BJ (cell line): Measurements from ENCODE around the gene TUFT1. TPM values are rescaled to one million over a fixed set of nuclear protein-coding genes. Genes with fewer than 3 reads are reported as not detected.

Experiments
- CTCF ChIA-PET: fragments of 350-600 bp; formaldehyde crosslinking; extraction: SDS; loops from one replicate; lab custom pipeline; 2021; ENCODE audit warnings: antibody characterized with exemption, inconsistent platforms; lab: Yijun Ruan, JAX
- POLR2A ChIA-PET: fragments of 300-600 bp; sonication (Branson Sonifier 250); formaldehyde crosslinking; extraction: SDS; loops from one replicate; lab custom pipeline; 2021; ENCODE audit warnings: antibody characterized with exemption; lab: Charles Lee
- DNase-seq: peaks from one replicate; pipeline ENCODE4 v3.0.0-alpha.2; 2011; ENCODE audit warnings: low read depth
- H3K27me3 ChIP-seq: 2 replicates; pipeline ENCODE4 v1.6.0; 2011; ENCODE audit warnings: low read length; ENCODE audit not compliant: control insufficient read depth, insufficient read depth
- H3K36me3 ChIP-seq: 2 replicates; pipeline ENCODE4 v1.5.1; 2011; ENCODE audit warnings: low read length; ENCODE audit not compliant: control insufficient read depth, insufficient read depth
- H3K4me3 ChIP-seq: 2 replicates; pipeline ENCODE4 v1.5.1; 2011; ENCODE audit warnings: low read depth, mild to moderate bottlenecking, control low read depth, low read length
- polyA minus RNA-seq: library from RNA; depleted of rRNA, polyadenylated mRNA; stranded (reverse); fragments of >200 nt; gene quantifications from 2 replicates; pipeline ENCODE4 v1.2.3, GENCODE V29; 2011; rRNA and poly(A)+ RNA removed
- polyA plus RNA-seq: library from polyadenylated mRNA; depleted of rRNA; stranded (reverse); fragments of >200 nt; gene quantifications from 2 replicates; pipeline ENCODE4 v1.2.3, GENCODE V29; 2011; rRNA removed
- TF ChIP-seq, protein P1 (sequence below): IDR thresholded peaks from 2 replicates; pipeline ENCODE4 v1.5.1; 2011; ENCODE audit warnings: low read depth, mild to moderate bottlenecking, control low read depth, inconsistent platforms, low read length, moderate library complexity; ENCODE audit not compliant: insufficient read depth

TUFT1 gene
- polyA plus RNA-seq = 14.3 and 18.1 TPM in 2 replicates
- 11.9 and 14.9 TPM in 2 replicates for polyA minus RNA-seq

- H3K36me3 ChIP-seq = no peaks in the 10 kb centered on the region
- H3K27me3 ChIP-seq = no peaks in the 10 kb centered on the region
- TF ChIP-seq, protein P1, sequence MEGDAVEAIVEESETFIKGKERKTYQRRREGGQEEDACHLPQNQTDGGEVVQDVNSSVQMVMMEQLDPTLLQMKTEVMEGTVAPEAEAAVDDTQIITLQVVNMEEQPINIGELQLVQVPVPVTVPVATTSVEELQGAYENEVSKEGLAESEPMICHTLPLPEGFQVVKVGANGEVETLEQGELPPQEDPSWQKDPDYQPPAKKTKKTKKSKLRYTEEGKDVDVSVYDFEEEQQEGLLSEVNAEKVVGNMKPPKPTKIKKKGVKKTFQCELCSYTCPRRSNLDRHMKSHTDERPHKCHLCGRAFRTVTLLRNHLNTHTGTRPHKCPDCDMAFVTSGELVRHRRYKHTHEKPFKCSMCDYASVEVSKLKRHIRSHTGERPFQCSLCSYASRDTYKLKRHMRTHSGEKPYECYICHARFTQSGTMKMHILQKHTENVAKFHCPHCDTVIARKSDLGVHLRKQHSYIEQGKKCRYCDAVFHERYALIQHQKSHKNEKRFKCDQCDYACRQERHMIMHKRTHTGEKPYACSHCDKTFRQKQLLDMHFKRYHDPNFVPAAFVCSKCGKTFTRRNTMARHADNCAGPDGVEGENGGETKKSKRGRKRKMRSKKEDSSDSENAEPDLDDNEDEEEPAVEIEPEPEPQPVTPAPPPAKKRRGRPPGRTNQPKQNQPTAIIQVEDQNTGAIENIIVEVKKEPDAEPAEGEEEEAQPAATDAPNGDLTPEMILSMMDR = no peak
- H3K4me3 ChIP-seq = peak within 1 kb of the TSS; percentile 84
- ChIA-PET POLR2A (interaction anchor here (0.6 kb wide), 1 partner anchor 81 kb away, joined by 4 read pairs; the partner anchor contains the start of gene POGZ), CTCF (interaction anchor here (0.6 to 1.5 kb wide), 6 partner anchors 13 to 428 kb away, joined by 3 to 5 read pairs (median 3); no protein-coding TSS in a partner anchor)
- DNase-seq = peak; percentile 49
Measured at GRCh38 chr1:151540021-151540981, at the start of gene TUFT1. TSS of gene TUFT1 (plus strand) at chr1:151540309. CDS start at chr1:151540367, 58 bp downstream.

- Histone ChIP-seq H3K36me3 (no peaks in the 10 kb centered on the region), H3K4me3 (no peak overlapping the region), H3K27me3 (peaks cover 8% of the 10 kb centered on the region)
- TF ChIP-seq, protein P1 = no peak
- ChIA-PET CTCF (no interaction called here), POLR2A (no interaction called here)
- DNase-seq = no peak
Measured at GRCh38 chr1:151491641-151492040, 48.5 kb upstream of the TUFT1 start.

DNA sequence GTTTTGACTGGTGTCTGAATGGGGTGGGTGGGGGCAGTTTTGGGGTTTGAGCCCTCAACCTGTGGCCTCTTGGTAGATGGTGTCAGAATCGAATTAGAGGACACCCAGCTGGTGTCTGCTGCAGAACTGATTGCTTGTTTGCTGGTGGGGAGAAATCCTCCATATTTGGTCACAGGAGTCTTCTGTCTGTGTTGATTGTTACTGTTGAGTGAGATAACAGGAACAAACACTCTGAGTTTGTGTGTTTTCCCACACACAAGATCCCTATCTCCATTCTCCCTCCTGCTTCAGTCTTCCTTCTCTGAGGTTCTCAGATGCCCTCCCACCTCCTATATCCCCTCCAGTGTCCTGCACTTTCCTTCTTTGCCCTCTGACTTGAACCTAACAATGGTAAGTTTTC lies 48.0 kb upstream of the TUFT1 start:
- TF ChIP-seq, protein P1 = no peak
- POLR2A ChIA-PET = no interaction called here
- CTCF ChIA-PET = no interaction called here

GRCh38 chr1:151493042-151493441 lies 47.1 kb upstream of the TUFT1 start:
- Histone ChIP-seq H3K36me3 (no peaks in the 10 kb centered on the region), H3K27me3 (peaks cover 8% of the 10 kb centered on the region), H3K4me3 (no peak overlapping the region)
- CTCF ChIA-PET = no interaction called here
- DNase-seq = no peak
- POLR2A ChIA-PET = no interaction called here
- TF ChIP-seq, protein P1 = no peak

More for the DNA sequence above, 48.0 kb upstream of the TUFT1 start:
- H3K36me3 ChIP-seq = no peaks in the 10 kb centered on the region
- DNase-seq = no peak
- peaks cover 8% of the 10 kb centered on the region for H3K27me3 ChIP-seq
- H3K4me3 ChIP-seq = no peak overlapping the region

DNA sequence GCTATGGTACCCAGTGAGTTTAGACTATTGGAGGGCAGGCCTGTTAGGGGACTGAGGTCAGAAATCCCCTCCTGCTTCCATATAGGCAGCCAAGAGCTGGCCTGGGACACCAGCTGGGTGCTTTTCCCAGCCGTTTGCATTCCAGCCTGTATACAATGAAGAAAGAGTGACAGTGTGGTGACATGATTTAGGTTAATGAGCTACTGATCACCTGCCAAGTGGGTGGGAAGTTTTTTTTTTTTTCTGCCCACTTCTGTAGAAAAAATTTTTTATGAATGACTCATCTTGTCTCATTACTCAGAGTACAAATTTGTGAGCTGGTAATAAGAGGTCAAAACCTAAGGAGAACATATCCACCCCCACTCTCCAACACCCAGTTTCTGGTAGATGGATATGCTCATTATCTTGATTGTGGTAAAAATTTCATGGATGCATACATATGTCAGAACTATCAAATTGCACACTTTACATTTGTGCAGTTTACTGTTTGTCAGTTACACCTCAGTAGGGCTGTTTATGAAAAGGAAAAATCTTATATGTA lies 45.3 kb upstream of the TUFT1 start:
- TF ChIP-seq, protein P1 = no peak
- Histone ChIP-seq H3K36me3 (no peaks in the 10 kb centered on the region), H3K4me3 (no peak overlapping the region), H3K27me3 (peaks cover 16% of the 10 kb centered on the region)
- ChIA-PET POLR2A (interaction anchor here (0.6 kb wide), 1 partner anchor 286 kb away, joined by 8 read pairs; no protein-coding TSS in a partner anchor), CTCF (interaction anchor here (0.7 to 1.2 kb wide), 3 partner anchors 9 to 16 kb away, joined by 3 read pairs; no protein-coding TSS in a partner anchor)
- DNase-seq = peak; percentile 47
